ENCODE data around the gene RPP14.
"Not testable (repeated sequence)": the region's sequence is repeated elsewhere in the genome, so short reads cannot be mapped to it uniquely, and the experiment has no call there.

RPP14 gene

DNA sequence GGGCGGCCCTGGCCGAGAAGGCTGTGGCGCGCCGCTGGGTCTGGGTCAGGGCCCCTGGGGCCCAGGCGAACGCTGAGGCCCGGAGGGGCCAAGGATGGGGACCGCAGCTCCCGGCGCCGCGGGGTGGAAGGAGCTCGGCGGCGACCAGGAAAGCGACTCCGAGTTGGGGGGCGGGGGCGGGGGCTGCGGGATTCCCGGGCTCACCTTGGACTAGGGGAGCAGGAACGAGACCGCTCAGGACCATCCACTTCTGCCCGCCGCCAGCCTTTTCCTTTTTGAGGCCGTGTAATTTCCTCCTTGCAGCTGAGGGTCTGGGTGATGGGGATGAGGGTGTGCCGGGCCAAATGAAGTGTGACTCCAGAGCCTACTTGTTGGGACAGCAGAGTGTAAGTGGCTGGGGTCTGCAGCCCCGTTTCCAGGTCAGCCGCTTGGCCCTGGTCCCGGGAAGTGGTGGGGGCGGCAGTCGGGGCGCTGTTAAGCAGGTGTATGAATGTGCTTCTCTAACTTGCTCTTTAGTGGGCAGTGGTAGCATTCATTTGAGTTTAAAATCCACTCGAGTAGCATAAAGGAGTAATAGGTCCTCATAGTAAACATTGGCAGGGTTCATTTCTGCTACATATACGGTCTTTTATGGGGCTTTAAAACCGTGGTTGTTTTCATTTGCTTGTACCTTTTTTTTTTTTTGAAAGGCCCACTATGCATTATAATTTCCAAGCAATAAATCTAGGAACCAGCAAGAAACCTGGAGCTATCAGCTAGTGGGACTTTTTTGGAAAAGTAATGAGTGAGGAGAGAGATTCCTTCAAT lies 27.4 kb downstream of the RPP14 start:
- DNase-seq = no peak

DNA sequence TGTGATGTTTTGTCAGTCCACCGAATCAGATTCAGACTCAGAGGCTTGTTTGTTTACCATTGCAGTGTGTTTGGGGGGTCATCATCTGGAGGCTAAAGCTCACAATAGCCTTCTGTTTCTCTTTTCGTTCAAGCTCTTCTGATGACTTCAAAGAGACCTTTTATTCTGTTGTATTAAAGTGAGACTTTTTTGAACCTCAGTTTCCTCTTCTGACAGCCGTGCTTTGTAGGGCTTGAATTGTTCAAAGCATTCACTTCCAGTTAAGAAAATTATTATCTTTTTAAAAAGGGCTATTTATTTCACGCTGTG lies 27.9 kb downstream of the RPP14 start:
- DNase-seq = no peak

GRCh38 chr3:58334506-58334884 lies 28.4 kb downstream of the RPP14 start:
- no peak for DNase-seq

DNA sequence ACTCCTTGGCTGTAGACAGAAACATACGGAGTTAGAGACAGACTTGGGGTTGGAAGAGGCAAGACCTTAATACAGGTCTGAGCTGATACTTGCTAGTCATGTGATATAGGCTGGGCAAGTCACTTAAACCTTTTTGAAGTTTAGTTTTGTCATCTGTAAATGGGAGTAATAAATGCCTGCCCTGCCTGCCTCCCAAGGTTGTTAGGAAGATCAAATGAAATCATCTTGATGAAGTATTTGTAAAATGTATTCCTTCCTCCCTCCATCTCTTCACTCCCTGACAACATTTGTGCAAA lies 29.6 kb downstream of the RPP14 start:
- no peak for DNase-seq

DNA sequence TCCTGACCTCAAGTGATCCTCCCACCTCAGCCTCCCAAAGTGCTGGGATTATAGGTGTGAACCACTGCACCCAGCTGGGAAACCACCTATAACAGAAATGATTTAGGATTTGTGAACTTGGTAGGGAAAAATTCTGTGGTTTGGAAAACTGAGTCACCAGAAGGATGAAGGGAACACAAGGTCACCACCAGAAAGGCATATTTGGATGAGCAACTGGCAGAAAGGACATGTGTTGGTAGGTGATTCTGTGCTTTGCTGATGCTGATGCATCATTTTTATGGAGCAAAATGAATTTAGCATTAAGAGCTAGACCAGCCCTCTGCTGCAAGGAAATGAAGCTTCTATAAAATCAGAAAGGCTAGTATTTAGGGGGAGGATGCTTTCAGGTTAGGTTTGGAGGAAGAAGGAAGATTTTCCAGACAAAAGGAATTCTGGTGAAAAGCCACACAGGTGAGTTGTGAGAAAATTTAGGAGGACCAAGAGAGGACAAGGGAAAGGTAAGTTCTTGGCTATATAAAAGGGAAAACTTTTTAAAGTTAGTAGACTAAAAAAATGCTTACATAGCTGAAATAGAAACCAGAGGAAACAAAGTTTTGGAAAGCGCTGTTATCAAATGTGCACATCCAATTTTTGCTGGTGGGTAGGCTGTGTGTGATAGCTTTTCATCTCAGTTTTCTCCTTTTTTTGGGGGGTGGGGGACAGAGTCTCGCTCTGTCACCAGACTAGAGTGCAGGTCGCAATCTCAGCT lies 30.3 kb downstream of the RPP14 start:
- no peak for DNase-seq

GRCh38 chr3:58337190-58337589 lies 31.1 kb downstream of the RPP14 start:
- no peak for DNase-seq

- DNase-seq = not testable (repeated sequence)
Measured at GRCh38 chr3:58339146-58339545, 33.1 kb downstream of the RPP14 start.

- no peak for DNase-seq
Measured at GRCh38 chr3:58340594-58341244, 34.7 kb downstream of the RPP14 start.

- no peak for DNase-seq
Measured at GRCh38 chr3:58341376-58341775, 35.3 kb downstream of the RPP14 start.

DNA sequence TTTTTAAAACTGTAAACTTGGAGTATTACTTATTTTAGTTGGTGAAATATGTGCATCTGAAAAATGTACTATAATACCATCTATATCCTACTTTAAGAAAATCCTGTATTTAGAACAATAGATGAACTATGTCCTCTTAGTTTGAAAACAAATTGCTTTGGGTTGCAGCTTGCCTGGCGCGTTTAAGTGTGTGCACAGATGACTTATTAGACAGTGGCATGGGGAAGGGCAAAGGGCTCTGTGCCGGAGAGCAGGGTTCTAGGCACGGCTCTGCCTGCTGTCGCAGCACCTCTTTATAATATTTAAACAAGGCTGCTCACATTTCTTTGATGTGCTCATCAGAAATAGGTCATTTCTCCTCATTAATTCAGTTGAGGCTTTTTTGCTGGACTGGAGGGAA lies 36.6 kb downstream of the RPP14 start:
- DNase-seq = no peak

DNA sequence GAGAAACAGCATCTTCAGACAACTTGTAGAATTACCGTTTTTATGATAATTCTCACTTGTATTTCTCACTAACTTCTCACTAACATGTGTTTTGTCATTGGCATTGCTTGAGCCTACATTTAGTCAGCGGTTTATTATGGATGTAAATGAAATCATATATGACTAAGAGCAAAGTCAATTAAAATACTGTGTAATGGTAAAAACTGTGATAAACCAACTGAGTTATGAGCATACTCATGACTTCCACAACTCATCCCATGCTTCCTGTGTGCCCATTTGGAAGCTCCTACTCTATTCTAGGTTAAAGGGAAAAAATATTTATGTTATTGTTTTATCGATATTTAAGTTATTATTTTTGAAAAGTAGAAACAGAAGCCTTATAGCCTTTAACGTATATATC lies 39.4 kb downstream of the RPP14 start:
- no peak for DNase-seq

DNA sequence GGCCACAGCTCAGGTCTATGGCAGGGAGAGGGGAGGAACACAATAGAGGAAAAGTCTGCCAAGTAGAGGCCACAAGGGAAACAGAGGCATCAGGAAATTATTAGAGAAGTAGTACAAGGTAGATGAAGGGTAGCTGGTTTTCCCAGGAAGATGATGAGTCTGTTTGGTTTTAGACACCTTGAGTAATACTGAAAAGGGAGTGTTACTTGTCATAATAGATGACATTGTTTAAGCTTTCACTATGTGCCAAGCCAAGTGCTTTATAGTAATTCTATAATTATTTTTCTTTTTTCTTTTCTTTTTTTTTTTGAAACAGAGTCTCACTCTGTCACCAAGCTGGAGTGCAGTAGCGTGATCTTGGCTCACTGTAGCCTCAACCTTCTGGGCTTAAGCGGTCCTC lies 40.3 kb downstream of the RPP14 start:
- no peak for DNase-seq

DNA sequence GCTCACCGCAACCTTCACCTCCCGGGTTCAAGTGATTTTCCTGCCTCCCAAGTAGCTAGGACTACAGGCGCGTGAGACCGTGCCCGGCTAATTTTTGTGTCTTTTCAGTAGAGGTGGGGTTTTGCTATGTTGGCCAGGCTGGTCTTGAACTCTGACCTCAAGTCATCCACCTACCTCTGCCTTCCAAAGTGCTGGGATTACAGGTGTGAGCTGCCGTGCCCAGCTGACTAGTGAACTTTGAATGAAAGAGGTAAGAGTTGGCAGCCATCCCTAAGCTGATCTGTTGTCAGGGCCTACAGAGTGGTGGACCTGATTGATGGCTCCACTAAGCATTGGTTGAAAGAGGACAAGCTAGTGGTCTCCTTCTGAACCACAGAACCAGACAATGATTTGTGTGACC lies 41.9 kb downstream of the RPP14 start:
- DNase-seq = no peak

DNA sequence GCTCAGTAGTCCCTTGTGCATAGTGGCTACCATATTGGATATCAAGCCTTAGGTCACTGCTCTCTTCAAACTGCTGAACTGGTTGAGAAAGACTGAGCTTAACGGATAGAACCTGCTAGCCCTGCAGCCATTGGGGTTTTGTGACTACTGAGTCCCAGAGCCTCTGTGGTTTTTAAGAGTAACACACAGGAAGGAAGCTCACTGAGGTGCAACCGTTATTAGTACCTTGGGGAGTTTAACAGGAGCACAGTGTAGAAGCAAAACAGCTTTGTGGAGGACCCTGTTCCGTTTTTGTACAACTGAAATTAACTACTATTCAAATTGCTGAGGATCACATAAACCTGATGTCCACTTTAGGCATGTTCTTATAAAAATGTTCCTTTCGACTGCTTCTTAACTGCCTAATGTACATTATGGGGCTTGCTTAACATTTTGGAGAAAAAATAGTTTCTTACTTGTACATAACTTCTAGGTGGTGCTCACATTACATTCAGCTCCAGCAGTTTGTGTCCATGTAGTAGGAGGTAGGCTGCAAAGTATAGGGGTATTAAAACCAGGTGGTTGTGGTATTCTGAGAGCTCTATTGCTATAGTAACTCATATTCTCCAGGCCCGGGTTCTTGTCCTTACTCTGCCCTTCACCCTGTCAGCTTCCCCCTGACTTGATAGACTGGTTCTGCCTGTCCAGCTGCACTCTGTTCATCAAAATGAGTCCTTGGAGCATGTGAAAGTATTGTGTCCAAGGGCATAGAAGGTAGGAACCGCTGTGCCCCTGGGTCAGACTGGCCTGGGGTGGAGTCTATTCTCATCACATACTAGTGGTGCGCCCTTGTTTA lies 44.0 kb downstream of the RPP14 start:
- no peak for DNase-seq

GRCh38 chr3:58350627-58351013 lies 44.6 kb downstream of the RPP14 start:
- no peak for DNase-seq

DNA sequence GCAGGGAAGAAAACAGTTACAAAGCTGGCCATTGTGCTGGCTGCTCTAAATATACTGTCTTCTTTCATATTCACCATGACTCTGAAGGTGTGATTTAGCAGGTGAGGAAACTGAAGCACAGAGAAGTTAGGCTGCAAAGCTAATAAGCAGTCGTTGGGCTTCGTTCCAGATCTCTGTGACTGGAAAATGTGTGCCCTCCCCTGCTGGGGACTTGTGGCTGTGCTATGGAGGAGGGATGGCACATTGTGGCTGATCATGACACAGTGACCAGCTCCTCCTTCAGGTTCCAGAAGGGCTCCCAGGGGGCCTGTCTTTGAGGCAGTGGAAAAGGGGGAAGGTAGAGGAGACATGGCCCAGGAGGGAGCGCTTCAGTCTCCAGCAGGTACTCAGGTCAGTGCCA lies 45.9 kb downstream of the RPP14 start:
- no peak for DNase-seq

DNA sequence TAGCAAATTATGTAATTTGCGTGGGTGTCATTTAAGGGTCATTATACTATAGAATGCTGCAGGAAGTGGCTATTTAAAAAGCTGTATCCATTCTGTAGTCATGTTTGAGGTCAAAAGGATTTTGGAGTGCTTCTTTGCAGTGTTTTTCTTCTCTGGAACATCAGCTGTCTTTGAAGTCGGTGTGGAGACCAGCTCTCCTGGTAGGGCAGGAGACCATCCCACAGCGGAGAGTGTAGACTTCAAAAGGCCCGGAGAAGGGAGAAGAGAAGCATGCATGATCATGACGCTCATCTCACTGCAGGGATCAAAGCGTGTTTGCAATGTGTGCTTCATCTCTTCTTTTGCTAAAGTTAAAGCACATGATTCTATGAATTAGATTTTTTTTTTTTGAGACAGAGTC lies 46.6 kb downstream of the RPP14 start:
- no peak for DNase-seq

- no peak for DNase-seq
Measured at GRCh38 chr3:58353722-58354553, 47.9 kb downstream of the RPP14 start.

DNA sequence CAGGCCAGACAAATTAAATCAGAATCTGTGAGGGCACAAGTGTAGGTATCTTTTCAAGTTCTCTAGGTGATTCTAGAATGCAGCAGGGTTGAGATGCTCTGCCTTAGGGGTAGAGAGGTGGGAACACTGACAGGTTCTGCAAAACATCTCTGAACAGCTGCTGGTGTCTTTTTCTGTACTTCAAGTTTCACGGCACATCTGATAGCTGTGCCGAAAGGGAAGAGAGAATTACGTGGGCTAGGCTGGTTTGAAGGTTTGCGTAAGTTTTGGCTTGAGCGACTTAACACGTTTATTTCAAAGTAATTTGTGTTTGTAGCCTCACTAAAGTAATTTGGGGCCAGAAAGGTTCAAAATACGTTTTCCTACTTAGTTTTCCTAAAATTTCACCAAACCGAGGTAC lies 49.1 kb downstream of the RPP14 start:
- DNase-seq = no peak

DNA sequence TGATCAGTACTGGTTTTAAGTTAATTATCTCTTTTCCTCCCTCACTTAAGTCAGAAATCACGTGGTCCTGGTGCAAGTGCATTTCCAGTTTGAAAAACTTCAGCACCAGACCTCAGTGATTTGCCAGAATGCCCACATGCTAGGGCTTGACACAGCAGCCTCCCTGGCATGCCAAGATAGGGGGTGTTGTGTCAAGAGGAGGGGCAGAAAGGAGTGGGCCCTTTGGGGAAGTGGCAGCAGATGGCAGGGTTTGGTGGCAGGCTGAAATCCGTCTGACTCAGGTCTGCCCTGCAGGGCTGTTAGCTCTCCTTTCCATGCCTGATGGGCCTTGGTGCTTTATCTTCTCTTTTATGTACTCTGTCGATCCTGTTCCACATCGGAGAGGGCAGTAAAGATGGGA lies 50.0 kb downstream of the RPP14 start:
- DNase-seq = no peak

GRCh38 chr3:58357402-58357801 lies 51.4 kb downstream of the RPP14 start:
- DNase-seq = no peak

- no peak for DNase-seq
Measured at GRCh38 chr3:58358092-58358491, 52.0 kb downstream of the RPP14 start.

DNA sequence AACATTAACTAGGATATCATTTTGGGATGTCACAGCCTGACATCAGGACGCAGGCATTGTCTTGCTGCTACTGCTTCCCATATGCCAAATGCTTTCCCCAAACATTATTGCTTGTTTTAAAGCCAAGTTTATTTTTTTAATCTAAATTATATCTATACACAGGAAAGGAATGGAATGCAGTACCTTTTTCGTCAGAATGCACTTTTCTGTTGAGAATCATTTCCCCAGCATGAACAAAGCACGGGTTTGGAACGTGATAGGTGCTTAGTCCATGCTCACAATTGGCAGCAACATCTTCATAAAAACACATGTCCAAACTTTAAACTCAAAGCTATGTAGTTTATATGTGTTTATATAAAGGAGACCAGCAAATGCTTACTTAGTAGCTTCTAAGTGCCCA lies 52.8 kb downstream of the RPP14 start:
- no peak for DNase-seq

Measured in NCI-H510A (cell line).